ENCODE results near the gene FUT6.
"Not testable (repeated sequence)": the region's sequence is repeated elsewhere in the genome, so short reads cannot be mapped to it uniquely, and the experiment has no call there.

Gene FUT6

GRCh38 chr19:5857203-5858081, 17.9 kb upstream of the FUT6 start:
- DNase-seq = no peak

GRCh38 chr19:5855151-5855550, 15.6 kb upstream of the FUT6 start:
- not testable (repeated sequence) for DNase-seq

- DNase-seq = not testable (repeated sequence)
These were observed 14.6 kb upstream of the FUT6 start for GRCh38 chr19:5854121-5854520.

- no peak for DNase-seq
These were observed 11.8 kb upstream of the FUT6 start, which contains the start of gene FUT3 for GRCh38 chr19:5851302-5851701. TSS of gene FUT3 (minus strand) at chr19:5851449.

- no peak for DNase-seq
These were observed 11.3 kb upstream of the FUT6 start for GRCh38 chr19:5850743-5851293.

- no peak for DNase-seq
These were observed 10.7 kb upstream of the FUT6 start for GRCh38 chr19:5850189-5850588.

GRCh38 chr19:5848621-5849020, 9.1 kb upstream of the FUT6 start:
- not testable (repeated sequence) for DNase-seq

GRCh38 chr19:5847846-5848245, 8.3 kb upstream of the FUT6 start:
- not testable (repeated sequence) for DNase-seq

- no peak for DNase-seq
These were observed 5.2 kb upstream of the FUT6 start for GRCh38 chr19:5844456-5845433.

GRCh38 chr19:5843295-5843927, 3.9 kb upstream of the FUT6 start:
- DNase-seq = no peak

GRCh38 chr19:5841735-5842111, 2.2 kb upstream of the FUT6 start:
- DNase-seq = not testable (repeated sequence)

GRCh38 chr19:5838353-5839064, 993 bp downstream of the FUT6 start:
- no peak for DNase-seq

GRCh38 chr19:5837761-5838352, 1.6 kb downstream of the FUT6 start:
- DNase-seq = no peak

- DNase-seq = no peak
These were observed 6.8 kb downstream of the FUT6 start for GRCh38 chr19:5832527-5833216.

GRCh38 chr19:5832061-5832460, 7.4 kb downstream of the FUT6 start:
- DNase-seq = no peak

GRCh38 chr19:5831159-5831558, 8.3 kb downstream of the FUT6 start:
- no peak for DNase-seq

GRCh38 chr19:5829567-5830310, 9.8 kb downstream of the FUT6 start:
- DNase-seq = no peak

GRCh38 chr19:5828661-5829566, 10.6 kb downstream of the FUT6 start:
- DNase-seq = peak; percentile 63
